Vagina (tissue), 2 donors: ENCODE measurements around the gene KCNE3.

Source experiments
- POLR2A ChIP-seq, 2 donors: fragments of 450-650 bp; IDR thresholded peaks; one replicate each; pipeline ENCODE4 v1.6.1; 2017; ENCODE audit warnings: antibody characterized with exemption in 2 of 2, mild to moderate bottlenecking in 2 of 2, moderate library complexity in 2 of 2
- TF ChIP-seq, protein P1 (sequence below), 3 experiments: fragments of 450-650 bp in 2 of 3; fragments of 200-600 bp in 1 of 3; sonication (generic) in 1 of 3; IDR thresholded peaks; one replicate each; pipeline ENCODE4 v1.5.1; 2017 to 2019; ENCODE audit warnings: antibody characterized with exemption in 3 of 3, mild to moderate bottlenecking in 2 of 3, moderate library complexity in 2 of 3

DNA sequence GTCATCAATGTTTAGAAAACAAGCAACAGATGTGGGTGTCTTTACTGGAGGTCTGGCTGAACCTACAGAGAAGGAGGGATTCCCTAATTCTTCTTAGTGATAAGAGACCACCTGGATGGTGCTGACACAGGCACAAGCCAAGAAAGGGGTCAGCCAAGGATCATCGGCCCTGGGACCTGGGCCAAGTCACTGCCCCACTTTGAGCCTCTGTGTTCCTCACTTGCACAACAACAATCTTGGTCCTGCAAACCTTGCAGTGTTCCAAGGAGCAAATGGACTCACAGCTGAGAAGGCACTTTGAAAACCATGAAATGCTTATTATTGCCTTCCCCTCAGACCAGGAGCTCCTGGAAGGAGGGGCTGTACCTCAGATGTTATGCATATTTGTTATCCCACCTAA, 7.0 kb upstream of the KCNE3 start:
- TF ChIP-seq, protein P1, sequence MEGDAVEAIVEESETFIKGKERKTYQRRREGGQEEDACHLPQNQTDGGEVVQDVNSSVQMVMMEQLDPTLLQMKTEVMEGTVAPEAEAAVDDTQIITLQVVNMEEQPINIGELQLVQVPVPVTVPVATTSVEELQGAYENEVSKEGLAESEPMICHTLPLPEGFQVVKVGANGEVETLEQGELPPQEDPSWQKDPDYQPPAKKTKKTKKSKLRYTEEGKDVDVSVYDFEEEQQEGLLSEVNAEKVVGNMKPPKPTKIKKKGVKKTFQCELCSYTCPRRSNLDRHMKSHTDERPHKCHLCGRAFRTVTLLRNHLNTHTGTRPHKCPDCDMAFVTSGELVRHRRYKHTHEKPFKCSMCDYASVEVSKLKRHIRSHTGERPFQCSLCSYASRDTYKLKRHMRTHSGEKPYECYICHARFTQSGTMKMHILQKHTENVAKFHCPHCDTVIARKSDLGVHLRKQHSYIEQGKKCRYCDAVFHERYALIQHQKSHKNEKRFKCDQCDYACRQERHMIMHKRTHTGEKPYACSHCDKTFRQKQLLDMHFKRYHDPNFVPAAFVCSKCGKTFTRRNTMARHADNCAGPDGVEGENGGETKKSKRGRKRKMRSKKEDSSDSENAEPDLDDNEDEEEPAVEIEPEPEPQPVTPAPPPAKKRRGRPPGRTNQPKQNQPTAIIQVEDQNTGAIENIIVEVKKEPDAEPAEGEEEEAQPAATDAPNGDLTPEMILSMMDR (IDR thresholded peaks at IDR 0.05): no peak
- no peak for TF ChIP-seq POLR2A (IDR thresholded peaks at IDR 0.05)
